Stomach (tissue), 9 donors: ENCODE data around the gene PTPA. TPM values are rescaled to one million over a fixed set of nuclear protein-coding genes. Genes with fewer than 3 reads are reported as not detected.

Source experiments
- DNase-seq, 2 donors: peaks; one replicate each; pipeline versions ENCODE4 v3.0.0 to v3.0.0-alpha.2; 2013 to 2019
- H3K27ac ChIP-seq, 5 donors: fragments of 200-600 bp in 4 of 5; sonication (generic) in 4 of 5; one replicate each; pipeline ENCODE4 v1.5.1; 2013 to 2019; ENCODE audit warnings: mild to moderate bottlenecking in 1 of 5, moderate library complexity in 1 of 5
- H3K27me3 ChIP-seq, 3 donors: fragments of 200-600 bp; sonication (generic); one replicate each; pipeline ENCODE4 v1.5.1; 2017 to 2019; ENCODE audit warnings: mixed run types in 1 of 3
- H3K36me3 ChIP-seq, 4 donors: fragments of 200-600 bp; sonication (generic); 1 replicate in 3 of 4; 2 replicates in 1 of 4; pipeline ENCODE4 v1.5.1; 2016 to 2019
- H3K4me1 ChIP-seq, 4 donors: fragments of 200-600 bp; sonication (generic); one replicate each; pipeline ENCODE4 v1.5.1; 2016 to 2019
- H3K4me3 ChIP-seq, 4 donors: fragments of 200-600 bp; sonication (generic) in 3 of 4; one replicate each; pipeline ENCODE4 v1.5.1; 2016 to 2019; ENCODE audit warnings: mild to moderate bottlenecking in 1 of 4
- H3K9me3 ChIP-seq, 4 donors: fragments of 200-600 bp; sonication (generic); one replicate each; pipeline ENCODE4 v1.5.1; 2016 to 2019
- CTCF ChIP-seq, 7 experiments: fragments of 450-650 bp in 4 of 7; fragments of 200-600 bp in 3 of 7; sonication (generic) in 3 of 7; IDR thresholded peaks; one replicate each; pipeline ENCODE4 v1.5.1; 2016 to 2019; ENCODE audit warnings: antibody characterized with exemption in 7 of 7, control low read depth in 2 of 7, mild to moderate bottlenecking in 1 of 7
- EP300 ChIP-seq: sonication (generic); formaldehyde crosslinking; IDR thresholded peaks from one replicate; pipeline ENCODE4 v1.6.1; 2017; ENCODE audit warnings: antibody characterized with exemption
- POLR2A ChIP-seq, 4 donors: fragments of 450-650 bp; IDR thresholded peaks; one replicate each; pipeline ENCODE4 v1.6.1; 2016; ENCODE audit warnings: antibody characterized with exemption in 4 of 4, control low read depth in 2 of 4, mild to moderate bottlenecking in 1 of 4, moderate library complexity in 1 of 4
- POLR2AphosphoS5 ChIP-seq, 3 donors: sonication (generic); formaldehyde crosslinking; IDR thresholded peaks; one replicate each; pipeline ENCODE4 v1.6.1; 2016; ENCODE audit warnings: antibody characterized with exemption in 3 of 3
- WGBS, 5 donors: extraction: QIAGEN DNeasy Blood & Tissue Kit in 3 of 5; methylation state at CpG; one replicate each; pipeline versions ENCODE4 v1.1.5 to v1.1.7; 2013 to 2018; 5-methylcytosine and 5-hydroxymethylcytosine counted together
- intact Hi-C: fragments of 100-400 bp; cut with DNase I; formaldehyde crosslinking; loops from one replicate; pipeline ENCODE4 v1.15.1; 2023; ENCODE audit warnings: low total_unique reads
- polyA plus RNA-seq, 3 donors: library from polyadenylated mRNA; stranded (reverse); fragments of 200-250 nt; gene quantifications; one replicate each; pipeline ENCODE4 v1.2.3, GENCODE V29; 2013
- total RNA-seq, 5 donors: library from RNA; depleted of rRNA; stranded (reverse); fragments of >200 nt; gene quantifications; one replicate each; pipeline versions ENCODE4 v1.1.0 to v1.2.3, GENCODE V29; 2014 to 2016
- donor health status: healthy with polysubstance abuse.
- donor health status: Bipolar disorder and iron deficiency.
- donor health status: healthy.

The PTPA gene
- total and polyA plus RNA-seq, 8 donors: 12.3 to 118 (median 73.6) TPM

GRCh38 chr9:129102791-129103594 lies 8.2 kb upstream of the PTPA start:
- 42 to 54% (median 43%) methylated on average over 12 to 14 of the region's 14 CpGs for WGBS, 5 donors
- TF ChIP-seq POLR2AphosphoS5 (IDR thresholded peaks at IDR 0.05) (peak in 1 of 3 donors; percentile 28), CTCF (IDR thresholded peaks at IDR 0.05) (peak in 3 of 7 experiments; percentile 24 to 52 (median 40)), POLR2A (IDR thresholded peaks at IDR 0.05) (no peak), EP300 (no peak)
- Histone ChIP-seq H3K27me3 (no peaks in the 10 kb centered on the region), H3K9me3 (no peaks in the 10 kb centered on the region), H3K36me3 (peaks cover 6 to 75% (median 57%) of the 10 kb centered on the region in 4 donors), H3K4me3 (no peak overlapping the region), H3K4me1 (peaks cover 5 to 17% (median 7%) of the 10 kb centered on the region in 4 donors), H3K27ac (no peak overlapping the region)
- intact Hi-C loops: no loop called here
- DNase-seq: peak; percentile 63 to 76

GRCh38 chr9:129103595-129103965 lies 7.6 kb upstream of the PTPA start:
- 63 to 85% (median 79%) methylated on average over 4 of the region's 4 CpGs for WGBS, 5 donors
- Histone ChIP-seq H3K36me3 (peaks cover 6 to 70% (median 55%) of the 10 kb centered on the region in 4 donors), H3K9me3 (no peaks in the 10 kb centered on the region), H3K27ac (no peak overlapping the region), H3K4me1 (peaks cover 6 to 23% (median 10%) of the 10 kb centered on the region in 4 donors), H3K27me3 (no peaks in the 10 kb centered on the region), H3K4me3 (no peak overlapping the region)
- TF ChIP-seq CTCF (IDR thresholded peaks at IDR 0.05) (no peak), EP300 (no peak), POLR2AphosphoS5 (IDR thresholded peaks at IDR 0.05) (no peak), POLR2A (IDR thresholded peaks at IDR 0.05) (no peak)
- intact Hi-C loops: no loop called here
- DNase-seq: no peak

- H3K4me1 ChIP-seq: peaks cover 6 to 28% (median 15%) of the 10 kb centered on the region in 4 donors
- DNase-seq: no peak
- 74 to 94% (median 83%) methylated on average over 9 to 11 of the region's 11 CpGs for WGBS, 5 donors
- no peak overlapping the region for H3K27ac ChIP-seq
- no peaks in the 10 kb centered on the region for H3K27me3 ChIP-seq
- intact Hi-C loops: no loop called here
- H3K9me3 ChIP-seq: no peaks in the 10 kb centered on the region
- TF ChIP-seq CTCF (IDR thresholded peaks at IDR 0.05) (no peak), EP300 (no peak), POLR2A (IDR thresholded peaks at IDR 0.05) (no peak), POLR2AphosphoS5 (IDR thresholded peaks at IDR 0.05) (no peak)
- no peak overlapping the region for H3K4me3 ChIP-seq
- H3K36me3 ChIP-seq: peaks cover 6 to 69% (median 55%) of the 10 kb centered on the region in 4 donors
Observed at GRCh38 chr9:129104051-129104450, 7.2 kb upstream of the PTPA start.

- no peak overlapping the region for H3K27ac ChIP-seq
- no peak for TF ChIP-seq POLR2AphosphoS5 (IDR thresholded peaks at IDR 0.05)
- TF ChIP-seq EP300: no peak
- no peak for TF ChIP-seq POLR2A (IDR thresholded peaks at IDR 0.05)
- peaks cover 21 to 41% (median 27%) of the 10 kb centered on the region in 4 donors for H3K4me1 ChIP-seq
- 87 to 92% (median 89%) methylated on average over 5 to 17 of the region's 17 CpGs for WGBS, 5 donors
- H3K27me3 ChIP-seq: no peaks in the 10 kb centered on the region
- DNase-seq: no peak
- H3K4me3 ChIP-seq: no peak overlapping the region
- peaks cover 6 to 56% (median 43%) of the 10 kb centered on the region in 4 donors for H3K36me3 ChIP-seq
- intact Hi-C loops: no loop called here
- no peaks in the 10 kb centered on the region for H3K9me3 ChIP-seq
Observed at GRCh38 chr9:129105857-129106694, 5.1 kb upstream of the PTPA start.
